ENCODE results near the gene TSPAN15.

The TSPAN15 gene

DNA sequence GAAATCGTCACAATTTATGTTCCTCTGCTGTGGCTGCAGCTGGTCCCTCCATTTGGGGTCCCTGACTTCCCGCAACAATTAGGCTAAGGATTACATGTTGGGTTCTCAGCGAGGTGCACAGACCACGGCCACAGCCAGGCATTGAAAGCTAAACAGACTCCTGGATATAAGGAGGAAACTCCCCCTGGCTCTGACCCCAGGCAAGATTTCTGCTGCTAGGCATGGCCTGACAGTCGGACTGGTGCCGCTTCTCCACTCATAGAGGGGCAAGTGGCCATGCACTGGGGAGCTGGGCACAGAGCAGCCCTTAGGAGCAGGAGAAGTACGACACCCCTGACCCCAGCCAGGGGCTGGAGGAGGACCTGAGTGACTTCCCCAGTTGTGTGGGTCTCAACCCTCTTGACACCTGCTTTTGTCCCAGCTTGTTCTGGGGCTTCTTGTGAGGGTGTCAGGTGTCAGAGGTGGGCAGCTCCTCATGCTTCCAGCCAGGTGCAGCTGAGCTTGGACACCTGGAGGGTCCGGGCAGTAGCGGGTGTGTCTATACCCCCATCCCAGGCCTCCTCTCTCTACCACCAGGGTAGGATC is 38.3 kb downstream of the TSPAN15 start:
- DNase-seq, result no peak

DNA sequence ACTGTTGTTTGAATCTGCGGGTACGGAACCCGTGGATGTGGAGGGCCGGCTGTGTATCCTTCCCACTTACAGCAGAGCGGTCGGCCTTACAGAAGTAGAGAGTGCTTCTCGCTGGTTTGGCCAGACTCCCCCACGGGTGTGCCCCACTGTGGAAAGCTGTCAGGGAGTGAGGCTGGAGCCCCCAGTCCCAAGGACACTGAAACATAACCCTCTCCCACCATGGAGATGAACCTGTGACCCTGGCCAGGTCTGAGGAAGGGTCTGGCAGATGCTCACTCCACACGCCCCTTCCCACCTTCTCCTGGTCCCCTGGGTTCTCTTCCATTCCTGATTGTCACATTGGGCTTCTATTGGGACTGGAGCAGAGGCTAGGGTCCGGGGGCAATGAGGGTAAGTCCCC is 39.6 kb downstream of the TSPAN15 start:
- no peak for DNase-seq

DNA sequence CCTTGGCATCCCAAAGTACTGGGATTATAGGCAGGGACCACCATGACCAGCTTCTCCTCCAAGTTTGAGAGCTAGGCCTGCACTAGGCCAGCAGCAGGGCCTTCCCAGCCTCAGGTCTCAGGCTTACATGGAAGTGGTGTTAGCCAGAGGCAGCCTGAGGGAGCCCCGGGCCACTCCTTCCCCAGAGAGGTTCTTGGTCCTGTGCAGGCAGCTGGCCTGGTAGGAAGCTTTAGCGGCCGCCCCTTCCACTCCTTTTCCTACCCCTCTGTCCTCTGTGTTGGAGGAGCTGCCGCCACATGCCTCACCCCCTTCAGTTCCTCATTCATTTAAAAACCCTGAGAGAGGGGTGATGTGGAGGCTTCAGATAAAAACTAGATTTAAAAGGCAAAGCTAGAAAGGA is 40.3 kb downstream of the TSPAN15 start:
- DNase-seq, result no peak

GRCh38 chr10:69492091-69492745 is 41.0 kb downstream of the TSPAN15 start:
- DNase-seq, result no peak

- DNase-seq, result no peak
These were observed 41.6 kb downstream of the TSPAN15 start for GRCh38 chr10:69492746-69493462.

DNA sequence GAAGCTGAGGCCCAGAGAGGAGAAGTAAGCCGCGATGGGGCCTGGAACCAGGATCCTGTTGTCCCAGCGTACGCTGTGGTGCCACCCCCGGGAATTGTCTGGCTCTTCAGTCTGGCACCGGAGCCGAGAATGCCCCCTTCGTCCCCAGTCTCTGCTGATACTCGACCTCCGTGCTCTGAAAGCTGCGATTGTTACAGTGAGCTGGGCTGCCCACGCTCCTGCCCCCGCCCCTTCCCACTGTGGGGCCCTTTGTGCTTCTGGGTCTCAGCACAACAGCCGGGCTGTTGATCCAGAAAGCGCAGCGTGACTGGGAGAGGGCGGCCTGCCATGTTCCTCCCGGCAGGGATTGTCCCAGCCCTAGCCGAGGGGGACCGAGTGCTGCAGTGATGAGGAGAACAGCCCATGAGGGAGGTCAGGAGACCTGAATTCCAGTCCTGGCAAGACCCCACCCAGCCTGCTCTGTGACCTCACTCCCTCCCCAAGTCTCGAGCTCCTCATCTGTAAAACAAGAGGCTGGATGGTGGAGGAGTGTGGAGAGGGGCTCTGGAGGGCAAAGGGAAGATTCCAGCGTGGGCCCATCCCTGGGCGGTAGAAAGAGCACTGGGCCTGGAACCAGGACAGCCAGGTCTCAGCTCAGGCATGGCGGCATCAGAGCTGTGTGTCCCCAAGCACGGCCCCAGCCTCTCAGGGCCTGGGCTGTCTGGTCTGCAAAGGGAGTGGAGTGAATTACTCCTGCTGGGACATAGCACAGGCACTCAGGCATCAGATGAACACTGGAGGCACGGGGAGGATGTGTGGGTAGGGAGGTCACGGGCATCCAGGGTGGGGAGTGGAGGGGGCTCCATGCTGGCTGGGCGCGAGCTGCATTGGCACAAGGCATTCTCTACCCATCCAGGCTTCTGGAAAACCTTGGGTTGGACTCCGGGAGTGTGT is 43.6 kb downstream of the TSPAN15 start:
- DNase-seq, result no peak

GRCh38 chr10:69495666-69496065 is 44.4 kb downstream of the TSPAN15 start:
- DNase-seq, result no peak

DNA sequence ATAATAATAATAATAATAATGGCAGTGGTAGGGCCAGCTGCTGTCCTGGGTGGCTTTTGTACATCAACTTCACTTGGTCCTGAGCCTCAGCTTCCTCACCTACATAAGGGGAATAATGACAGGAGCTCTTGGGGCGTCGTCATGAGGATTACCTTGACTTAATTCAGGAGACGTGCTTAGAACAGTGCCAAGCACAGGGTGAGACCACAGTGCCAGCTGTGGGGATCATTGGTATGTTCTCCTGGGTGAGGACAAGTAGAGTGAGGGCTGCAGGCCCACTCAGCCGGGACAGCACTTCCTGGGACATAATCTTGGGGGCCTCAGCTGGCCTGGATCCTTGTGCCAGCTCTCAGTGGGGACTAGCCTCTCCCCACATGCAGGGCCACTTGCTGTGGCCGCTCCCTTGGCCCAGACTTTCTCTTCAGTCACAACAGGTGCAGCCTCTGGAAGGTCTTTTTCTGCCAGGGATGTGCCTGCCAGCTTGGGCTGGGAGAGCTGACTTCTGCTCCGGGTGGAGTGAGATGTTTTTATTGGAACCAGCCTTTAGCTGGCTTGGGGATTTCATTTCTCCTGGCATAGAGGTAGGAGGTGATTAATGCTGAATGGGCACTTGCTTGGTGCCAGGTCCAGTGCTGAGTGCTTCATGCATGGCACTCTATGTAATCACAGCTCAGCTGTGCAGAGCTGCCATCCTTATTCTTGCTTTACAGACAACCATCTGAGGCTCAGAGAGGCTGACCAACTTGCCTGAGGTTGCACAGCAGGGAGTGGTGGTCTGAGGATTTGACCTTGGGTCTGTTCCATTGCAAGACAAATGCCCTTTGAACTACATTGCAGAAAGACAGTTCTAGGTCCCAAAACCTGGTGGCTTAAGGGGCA is 45.3 kb downstream of the TSPAN15 start:
- DNase-seq, result no peak

GRCh38 chr10:69497231-69497561 is 45.9 kb downstream of the TSPAN15 start:
- DNase-seq, result no peak

DNA sequence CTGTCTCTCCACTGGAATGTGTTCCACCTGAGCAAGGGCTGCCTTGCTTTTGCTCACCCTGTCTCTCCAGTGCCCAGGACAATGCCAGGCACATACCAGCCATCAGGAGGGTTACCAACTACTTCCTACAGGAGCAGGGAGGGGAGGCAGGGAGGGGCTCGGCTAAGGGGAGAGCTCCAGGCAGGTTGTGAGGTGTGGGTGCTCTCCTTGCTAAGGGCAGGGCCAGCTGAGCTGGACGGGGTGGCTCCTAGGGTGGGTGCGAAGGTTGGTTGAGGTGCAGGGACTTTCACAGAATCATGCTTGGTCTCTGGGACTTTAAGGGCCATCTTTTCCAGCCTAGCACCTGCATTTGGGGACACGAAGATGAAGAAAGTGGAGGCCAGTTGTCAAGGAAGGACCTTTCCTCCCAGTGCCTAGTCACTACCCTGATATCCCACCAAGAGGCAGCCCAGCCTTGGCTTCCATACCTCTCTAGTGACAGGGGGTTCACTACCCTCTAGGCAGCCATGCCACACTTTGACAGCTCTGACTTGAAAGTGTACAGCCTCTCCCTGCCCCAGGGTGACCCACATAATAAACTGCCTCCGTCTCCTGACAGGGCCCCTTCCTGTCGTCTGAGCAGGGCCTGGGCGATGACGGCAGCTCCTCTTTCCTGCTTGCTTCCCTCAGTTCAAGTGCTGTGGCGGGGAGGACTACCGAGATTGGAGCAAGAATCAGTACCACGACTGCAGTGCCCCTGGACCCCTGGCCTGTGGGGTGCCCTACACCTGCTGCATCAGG is 46.5 kb downstream of the TSPAN15 start:
- DNase-seq, result no peak

GRCh38 chr10:69498711-69499471 is 47.6 kb downstream of the TSPAN15 start:
- DNase-seq, result no peak

GRCh38 chr10:69499726-69500689 is 48.7 kb downstream of the TSPAN15 start:
- DNase-seq, result no peak

GRCh38 chr10:69500864-69501468 is 49.7 kb downstream of the TSPAN15 start:
- no peak for DNase-seq

GRCh38 chr10:69501657-69502056 is 50.4 kb downstream of the TSPAN15 start:
- DNase-seq, result no peak

DNA sequence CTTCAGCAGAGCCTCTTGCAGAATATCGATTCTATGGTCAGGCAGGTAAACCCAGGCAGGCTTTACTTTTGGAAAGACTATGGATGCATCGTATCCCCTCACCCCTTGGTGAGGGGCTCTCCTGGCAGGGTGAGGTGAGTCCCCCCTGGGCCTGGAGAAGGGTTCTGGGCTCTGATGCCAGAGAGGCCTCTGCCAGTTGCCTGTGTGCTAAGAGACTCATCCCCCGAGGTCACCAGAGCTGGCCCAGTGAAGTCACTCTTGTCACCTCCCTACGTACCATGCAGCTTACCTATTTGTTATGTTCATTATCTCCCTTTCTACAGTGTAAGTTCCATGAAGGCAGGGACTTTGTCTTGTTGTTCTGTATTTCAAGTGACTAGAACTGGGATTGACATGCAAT is 51.3 kb downstream of the TSPAN15 start:
- DNase-seq, result no peak

DNA sequence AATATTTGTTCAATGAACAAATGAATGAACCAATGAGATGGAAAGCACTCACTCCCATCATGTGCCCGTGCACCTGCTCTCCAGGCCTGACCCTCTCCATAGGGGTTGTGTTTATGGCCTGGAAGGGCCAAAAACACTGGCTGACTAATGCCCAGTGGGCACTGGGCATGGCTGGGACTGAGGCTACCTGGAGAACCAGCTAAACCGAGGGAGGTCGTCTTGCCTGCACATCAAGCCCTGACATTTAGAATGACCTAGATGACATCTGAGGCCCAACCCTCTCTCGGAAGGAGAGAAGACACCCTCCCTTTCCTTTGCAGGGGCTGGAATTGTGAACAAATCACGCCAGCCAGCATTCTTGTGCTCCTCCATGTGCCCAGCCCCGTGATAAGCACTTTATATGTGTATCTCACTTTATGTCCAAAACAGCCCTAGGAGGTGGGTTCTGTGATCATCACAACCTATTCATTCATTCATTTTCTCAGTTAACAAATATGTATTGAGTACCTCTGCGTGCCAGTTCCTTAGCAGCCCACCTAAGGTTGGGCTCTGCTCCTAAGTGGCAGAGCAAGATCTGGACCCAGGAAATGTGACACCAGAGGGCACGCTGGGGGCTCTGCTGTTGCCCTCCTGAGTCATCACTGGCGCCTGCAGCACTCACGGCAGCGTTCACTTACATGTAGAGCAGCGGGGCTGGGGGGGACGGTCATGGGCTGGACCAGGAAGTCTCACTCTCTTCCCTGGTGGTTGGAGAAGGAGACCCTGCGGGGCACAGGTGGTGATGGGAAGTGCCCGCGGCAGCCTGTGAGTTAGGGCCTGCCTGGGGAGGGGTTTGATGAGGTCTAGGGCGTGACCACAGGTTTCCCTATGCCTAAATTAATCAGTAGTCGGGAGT is 52.0 kb downstream of the TSPAN15 start:
- DNase-seq, result no peak

GRCh38 chr10:69503896-69504265 is 52.6 kb downstream of the TSPAN15 start:
- no peak for DNase-seq
